SK-N-SH (cell line): Measurements from ENCODE around the gene TRPM7.

Experiments
- EZH2phosphoT487 ChIP-seq: fragments of 200-600 bp; sonication (generic); IDR thresholded peaks from 2 replicates; pipeline ENCODE4 v1.6.1; 2017; ENCODE audit warnings: low read depth, mixed run types, mild to moderate bottlenecking, antibody characterized with exemption, moderate library complexity, borderline replicate concordance
- TF ChIP-seq, protein P1 (sequence below): fragments of 200-600 bp; sonication (generic); IDR thresholded peaks from 2 replicates; pipeline ENCODE4 v1.6.1; 2017; ENCODE audit warnings: antibody characterized with exemption, mild to moderate bottlenecking, moderate library complexity
- TF ChIP-seq, protein P2 (sequence below): IDR thresholded peaks from 2 replicates; pipeline ENCODE4 v1.4.0; 2012; ENCODE audit warnings: low read depth, borderline replicate concordance

DNA sequence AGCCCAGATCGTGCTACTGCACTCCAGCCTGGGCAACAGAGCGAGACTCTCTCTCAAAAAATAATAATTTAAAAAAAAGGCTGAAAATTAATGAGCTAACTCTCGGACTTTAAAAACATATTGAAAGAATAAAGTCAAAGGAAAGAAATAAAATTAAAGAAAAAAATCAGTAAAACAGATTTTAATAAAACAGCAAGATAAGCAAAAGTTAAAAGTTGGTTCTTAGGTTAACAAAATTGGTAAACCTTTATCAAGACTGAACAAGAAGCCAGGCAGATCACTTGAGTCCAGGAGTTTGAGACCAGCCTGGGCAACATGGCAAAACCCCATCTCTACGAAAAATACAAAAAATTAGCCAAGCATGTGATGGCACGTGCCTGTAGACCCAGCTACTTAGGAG is 20.7 kb downstream of the TRPM7 start:
- TF ChIP-seq EZH2phosphoT487 = no peak
- TF ChIP-seq, protein P1, sequence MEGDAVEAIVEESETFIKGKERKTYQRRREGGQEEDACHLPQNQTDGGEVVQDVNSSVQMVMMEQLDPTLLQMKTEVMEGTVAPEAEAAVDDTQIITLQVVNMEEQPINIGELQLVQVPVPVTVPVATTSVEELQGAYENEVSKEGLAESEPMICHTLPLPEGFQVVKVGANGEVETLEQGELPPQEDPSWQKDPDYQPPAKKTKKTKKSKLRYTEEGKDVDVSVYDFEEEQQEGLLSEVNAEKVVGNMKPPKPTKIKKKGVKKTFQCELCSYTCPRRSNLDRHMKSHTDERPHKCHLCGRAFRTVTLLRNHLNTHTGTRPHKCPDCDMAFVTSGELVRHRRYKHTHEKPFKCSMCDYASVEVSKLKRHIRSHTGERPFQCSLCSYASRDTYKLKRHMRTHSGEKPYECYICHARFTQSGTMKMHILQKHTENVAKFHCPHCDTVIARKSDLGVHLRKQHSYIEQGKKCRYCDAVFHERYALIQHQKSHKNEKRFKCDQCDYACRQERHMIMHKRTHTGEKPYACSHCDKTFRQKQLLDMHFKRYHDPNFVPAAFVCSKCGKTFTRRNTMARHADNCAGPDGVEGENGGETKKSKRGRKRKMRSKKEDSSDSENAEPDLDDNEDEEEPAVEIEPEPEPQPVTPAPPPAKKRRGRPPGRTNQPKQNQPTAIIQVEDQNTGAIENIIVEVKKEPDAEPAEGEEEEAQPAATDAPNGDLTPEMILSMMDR = no peak
- TF ChIP-seq, protein P2, sequence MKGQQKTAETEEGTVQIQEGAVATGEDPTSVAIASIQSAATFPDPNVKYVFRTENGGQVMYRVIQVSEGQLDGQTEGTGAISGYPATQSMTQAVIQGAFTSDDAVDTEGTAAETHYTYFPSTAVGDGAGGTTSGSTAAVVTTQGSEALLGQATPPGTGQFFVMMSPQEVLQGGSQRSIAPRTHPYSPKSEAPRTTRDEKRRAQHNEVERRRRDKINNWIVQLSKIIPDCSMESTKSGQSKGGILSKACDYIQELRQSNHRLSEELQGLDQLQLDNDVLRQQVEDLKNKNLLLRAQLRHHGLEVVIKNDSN = no peak
